Fibroblast of lung (primary cell): ENCODE results near the gene LHFPL4.

ENCODE experiments used
- EZH2 ChIP-seq: IDR thresholded peaks from 2 replicates; pipeline ENCODE4 v1.5.1; 2012; ENCODE audit warnings: low read length, control low read depth, mild to moderate bottlenecking; ENCODE audit errors: missing control alignments
- TF ChIP-seq, protein P1 (sequence below), 2 donors: IDR thresholded peaks in 1 of 2; conservative IDR thresholded peaks in 1 of 2; 1 replicate in 1 of 2; 2 replicates in 1 of 2; pipeline ENCODE4 v1.5.1; 2011 to 2012; ENCODE audit warnings: low read length in 2 of 2, control low read depth in 1 of 2, inconsistent platforms in 1 of 2, low read depth in 1 of 2, mild to moderate bottlenecking in 1 of 2

DNA sequence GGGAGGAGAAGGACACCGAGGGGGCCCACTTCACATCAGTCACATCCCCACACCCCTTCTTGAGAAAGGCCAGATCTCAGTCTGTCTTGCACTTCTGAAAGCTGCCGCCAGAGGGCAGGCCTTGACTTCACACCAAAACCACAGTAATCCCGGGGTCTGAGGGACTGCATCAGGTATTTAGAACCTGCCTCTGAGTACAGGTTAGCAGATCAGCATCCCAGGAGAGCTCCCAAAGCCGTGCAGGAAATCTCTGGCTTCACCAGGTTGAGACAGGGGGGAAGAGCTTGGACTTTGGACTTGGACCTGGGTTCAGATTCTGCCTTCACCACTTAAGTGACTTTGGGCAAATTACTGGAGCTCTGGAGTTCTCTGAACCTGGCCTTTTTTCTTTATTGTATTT, 50.3 kb downstream of the LHFPL4 start:
- TF ChIP-seq, protein P1, sequence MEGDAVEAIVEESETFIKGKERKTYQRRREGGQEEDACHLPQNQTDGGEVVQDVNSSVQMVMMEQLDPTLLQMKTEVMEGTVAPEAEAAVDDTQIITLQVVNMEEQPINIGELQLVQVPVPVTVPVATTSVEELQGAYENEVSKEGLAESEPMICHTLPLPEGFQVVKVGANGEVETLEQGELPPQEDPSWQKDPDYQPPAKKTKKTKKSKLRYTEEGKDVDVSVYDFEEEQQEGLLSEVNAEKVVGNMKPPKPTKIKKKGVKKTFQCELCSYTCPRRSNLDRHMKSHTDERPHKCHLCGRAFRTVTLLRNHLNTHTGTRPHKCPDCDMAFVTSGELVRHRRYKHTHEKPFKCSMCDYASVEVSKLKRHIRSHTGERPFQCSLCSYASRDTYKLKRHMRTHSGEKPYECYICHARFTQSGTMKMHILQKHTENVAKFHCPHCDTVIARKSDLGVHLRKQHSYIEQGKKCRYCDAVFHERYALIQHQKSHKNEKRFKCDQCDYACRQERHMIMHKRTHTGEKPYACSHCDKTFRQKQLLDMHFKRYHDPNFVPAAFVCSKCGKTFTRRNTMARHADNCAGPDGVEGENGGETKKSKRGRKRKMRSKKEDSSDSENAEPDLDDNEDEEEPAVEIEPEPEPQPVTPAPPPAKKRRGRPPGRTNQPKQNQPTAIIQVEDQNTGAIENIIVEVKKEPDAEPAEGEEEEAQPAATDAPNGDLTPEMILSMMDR (conservative IDR thresholded peaks at IDR 0.05 in 1 of 2, IDR thresholded peaks at IDR 0.05 in 1 of 2; ENCODE audit: low read depth in 1 of 2, low read length in 2 of 2): peak; percentile 96
- TF ChIP-seq EZH2: no peak
